Kidney glomerular epithelial cell (primary cell): ENCODE measurements around the gene FAM234B.
"Not testable (repeated sequence)": the region's sequence is repeated elsewhere in the genome, so short reads cannot be mapped to it uniquely, and the experiment has no call there.

ENCODE experiments used
- DNase-seq: peaks from one replicate; lab custom pipeline; 2025; lab: John Stamatoyannopoulos, UW

Gene FAM234B

GRCh38 chr12:13061377-13061776, 17.2 kb downstream of the FAM234B start:
- no peak for DNase-seq

DNA sequence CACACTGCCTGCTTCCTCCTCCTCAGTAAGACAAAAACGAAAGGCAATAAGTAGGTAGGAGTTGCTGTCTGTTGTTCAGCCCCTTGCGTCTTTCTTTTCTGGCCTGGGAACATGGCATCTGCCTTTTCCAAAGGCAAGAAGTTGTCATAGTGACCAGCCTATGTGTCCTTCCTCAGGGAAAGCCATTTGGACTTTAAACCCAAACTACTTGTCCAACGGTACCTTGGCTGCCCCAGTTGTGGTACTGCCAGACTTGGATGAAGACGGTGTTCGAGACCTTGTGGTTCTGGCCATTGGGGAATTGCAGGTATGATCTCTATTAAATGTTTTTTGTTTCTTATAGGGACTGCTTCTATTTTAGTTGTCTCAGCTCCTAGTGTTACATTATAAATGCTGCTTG, 18.5 kb downstream of the FAM234B start:
- DNase-seq: no peak

DNA sequence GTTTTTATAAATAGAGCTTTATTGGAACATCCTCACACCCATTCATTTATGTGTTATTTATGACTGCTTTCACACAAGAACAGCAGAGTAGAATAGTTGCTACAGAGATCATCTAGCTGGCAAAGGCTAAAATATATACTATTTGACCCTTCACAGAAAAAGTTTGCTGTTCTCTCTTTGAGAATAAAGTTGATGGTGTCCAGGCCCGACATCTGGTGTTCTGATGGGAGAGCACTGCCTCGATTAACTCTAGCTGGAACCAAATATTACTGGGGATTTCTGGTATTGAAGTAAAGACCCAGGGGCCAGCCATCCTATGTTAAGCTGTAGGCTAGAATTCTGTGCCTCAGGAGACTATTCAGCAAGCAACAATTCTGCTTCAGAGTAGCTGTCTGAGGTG, 21.8 kb downstream of the FAM234B start:
- no peak for DNase-seq

- DNase-seq: no peak
Measured at GRCh38 chr12:13066459-13066858, 22.3 kb downstream of the FAM234B start.

- DNase-seq: no peak
Measured at GRCh38 chr12:13067322-13067721, 23.1 kb downstream of the FAM234B start.

- DNase-seq: no peak
Measured at GRCh38 chr12:13069380-13069779, 25.2 kb downstream of the FAM234B start.

DNA sequence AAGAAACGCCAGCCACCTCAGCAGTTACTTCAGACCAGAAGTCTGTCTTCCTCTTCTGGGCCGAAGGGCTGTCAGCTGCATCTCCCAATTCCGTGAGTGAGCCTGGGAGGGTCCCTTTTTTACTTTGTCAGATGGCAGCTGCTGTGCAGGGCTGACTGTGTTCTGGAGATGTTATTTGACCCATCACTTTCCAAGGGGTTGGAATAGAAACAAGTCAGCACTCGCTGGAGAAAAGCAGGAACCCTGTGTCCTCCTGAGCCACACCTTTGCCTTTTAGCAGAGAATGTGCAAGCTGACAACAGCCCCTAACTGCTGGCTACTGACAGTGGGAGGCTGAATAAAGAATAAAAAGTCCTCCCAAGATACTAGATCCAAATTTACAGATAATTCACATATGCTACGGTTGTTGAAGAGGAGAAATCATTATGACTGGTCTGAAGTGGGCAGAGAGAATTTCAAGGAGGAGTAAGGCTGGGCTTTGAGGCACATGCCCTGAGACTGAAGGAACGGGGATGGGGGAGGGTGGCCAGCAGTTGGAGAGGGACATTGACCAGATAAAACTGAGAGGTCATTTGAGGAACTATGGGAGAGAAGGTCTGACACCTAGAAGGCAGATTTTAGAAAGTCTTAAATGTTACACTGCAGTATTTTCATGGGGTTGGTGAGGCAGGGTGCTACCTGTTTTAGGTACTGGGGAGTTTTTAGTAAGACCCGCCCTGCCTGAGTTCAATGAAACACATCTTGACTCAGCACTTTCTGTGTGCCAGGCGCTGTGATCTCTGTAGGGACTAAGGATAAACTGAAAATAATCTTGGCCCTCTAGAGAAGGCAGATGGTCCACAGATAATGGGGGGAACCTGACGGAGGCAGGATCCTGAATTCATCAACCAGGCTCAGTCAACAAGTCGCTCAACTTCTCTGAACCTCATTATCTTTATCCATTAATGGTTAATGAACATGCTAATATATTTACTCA, 27.4 kb downstream of the FAM234B start:
- DNase-seq: no peak

- DNase-seq: no peak
Measured at GRCh38 chr12:13073173-13073572, 29.0 kb downstream of the FAM234B start.

GRCh38 chr12:13074396-13075117, 30.4 kb downstream of the FAM234B start:
- DNase-seq: no peak

DNA sequence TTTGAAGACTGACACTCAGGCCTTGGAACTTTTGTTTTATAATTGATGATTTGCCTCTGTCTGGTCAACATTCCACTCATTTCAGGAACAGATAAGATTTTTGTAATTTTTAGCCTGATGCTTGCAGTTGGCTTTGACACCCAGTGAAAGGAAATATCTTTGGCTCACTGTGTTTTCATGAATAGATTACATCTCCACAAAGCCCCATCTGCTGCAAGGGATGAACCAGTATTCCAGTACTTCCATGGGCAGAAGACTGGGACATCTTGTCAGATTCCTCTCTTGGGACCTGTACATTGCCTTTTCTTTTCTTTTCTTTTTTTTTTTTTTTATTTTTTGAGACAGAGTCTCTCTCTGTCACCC, 30.9 kb downstream of the FAM234B start:
- no peak for DNase-seq

DNA sequence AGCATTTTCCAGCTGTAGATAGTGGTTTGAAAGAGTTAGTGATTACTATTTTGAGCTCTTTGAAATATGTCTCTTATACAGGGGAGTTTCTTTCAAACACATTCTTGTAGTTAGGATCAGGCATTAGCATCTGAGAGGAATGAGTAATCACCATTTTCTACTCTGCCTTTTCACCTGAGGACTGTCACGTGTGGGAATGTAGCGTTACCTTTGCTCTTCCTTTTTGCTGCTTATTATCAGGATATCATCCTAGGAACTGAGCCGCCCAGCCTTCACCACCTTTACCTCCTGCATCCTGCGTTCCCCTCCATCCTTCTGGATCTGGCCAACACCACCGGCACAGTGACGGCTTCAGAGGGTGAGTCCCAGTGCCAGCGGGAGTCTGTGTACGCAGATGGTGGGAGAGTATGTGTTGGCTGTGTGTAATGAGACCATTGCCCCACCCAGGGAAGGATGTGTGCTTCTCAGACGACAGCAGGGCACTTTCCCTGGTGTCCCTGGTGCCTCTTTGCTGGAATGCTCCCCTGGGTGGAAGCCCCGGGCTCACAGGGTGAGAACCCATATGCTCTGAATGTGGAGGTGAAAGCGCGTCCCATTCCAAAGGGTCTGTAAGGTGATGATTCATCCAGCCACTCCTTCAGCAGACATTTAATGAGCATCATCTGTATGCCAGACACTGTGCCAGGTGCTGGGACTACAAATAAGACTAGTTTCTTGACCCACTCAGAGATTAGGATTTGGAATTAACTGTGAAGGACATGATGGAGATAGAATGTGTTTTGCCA, 31.8 kb downstream of the FAM234B start:
- DNase-seq: no peak

DNA sequence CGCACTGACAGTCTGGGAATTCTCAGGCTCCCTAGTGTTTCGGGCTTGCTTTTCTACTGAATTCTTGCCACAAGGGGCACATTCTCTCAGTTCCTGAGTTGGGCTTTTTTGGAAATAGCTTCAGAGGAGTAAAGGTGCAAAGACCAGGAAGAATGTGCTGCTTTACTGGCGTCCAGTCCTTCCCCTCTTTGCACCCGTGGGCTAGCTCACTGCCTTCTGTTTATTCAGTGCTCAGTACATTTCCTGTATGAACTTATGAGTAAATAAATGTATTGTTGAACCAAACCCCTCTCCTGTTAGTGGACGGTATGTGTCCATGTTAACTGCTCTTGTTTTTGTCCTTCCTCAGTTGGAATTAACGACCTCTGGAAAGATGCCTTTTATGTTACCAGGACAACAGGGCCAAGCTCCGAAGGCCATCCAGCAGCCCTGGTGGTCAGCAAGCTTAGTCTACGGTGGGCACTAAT, 35.3 kb downstream of the FAM234B start:
- DNase-seq: no peak

GRCh38 chr12:13080266-13080665, 36.1 kb downstream of the FAM234B start:
- no peak for DNase-seq

DNA sequence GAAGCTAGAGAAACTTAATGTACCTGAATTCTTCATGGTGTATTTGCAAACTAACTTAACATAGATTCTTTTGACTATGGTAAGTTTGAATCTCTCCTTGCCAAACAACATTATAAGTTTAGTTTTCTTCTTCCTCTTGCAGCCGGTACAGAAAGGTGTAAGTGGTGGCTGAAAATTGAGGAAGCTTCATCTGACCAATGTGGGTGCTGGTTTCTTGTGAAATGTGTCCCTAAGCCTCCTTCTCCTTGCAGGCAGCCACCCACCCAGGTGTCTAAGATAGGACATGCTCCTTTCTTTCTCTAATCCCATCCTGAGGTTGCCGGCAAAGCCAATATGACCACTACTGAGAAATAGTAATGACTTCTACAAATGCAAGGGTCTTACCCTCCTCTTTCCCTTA, 38.7 kb downstream of the FAM234B start:
- no peak for DNase-seq

- not testable (repeated sequence) for DNase-seq
Measured at GRCh38 chr12:13083638-13084037, 39.5 kb downstream of the FAM234B start.

DNA sequence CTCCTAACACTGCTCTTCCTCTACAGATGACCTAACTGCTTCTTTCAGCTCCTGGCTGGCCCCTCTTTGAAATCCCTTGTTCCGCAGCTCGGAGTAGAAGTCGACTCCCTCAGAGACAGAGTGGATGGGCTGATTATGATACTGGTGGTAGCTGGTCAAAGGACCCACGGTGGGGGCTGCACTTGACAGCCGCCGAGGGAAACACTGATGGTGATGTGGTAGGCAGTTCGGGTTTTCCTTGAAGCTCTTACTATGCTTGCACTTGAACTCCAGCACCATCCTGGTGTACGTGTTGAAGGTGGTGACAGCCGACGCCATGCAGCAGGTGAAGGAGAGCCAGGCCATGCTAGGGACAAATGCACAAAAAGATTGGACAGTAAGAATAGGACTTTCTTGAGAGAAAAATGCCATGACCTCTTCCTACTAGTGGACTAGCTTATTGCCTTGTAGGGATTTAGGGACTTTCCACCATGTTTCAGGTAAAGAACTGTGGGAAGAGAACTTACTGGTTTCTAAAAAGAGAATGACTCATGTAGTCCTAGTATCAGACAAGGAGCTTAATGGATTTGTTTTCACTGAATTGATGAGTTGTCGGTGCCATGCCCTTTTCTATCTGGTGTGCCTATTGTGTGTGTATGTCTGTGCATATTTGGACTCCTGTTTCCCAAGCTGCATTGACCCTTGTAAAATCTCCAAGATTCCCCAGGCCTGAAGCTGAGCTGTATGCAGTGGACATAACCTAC, 40.9 kb downstream of the FAM234B start:
- DNase-seq: no peak

GRCh38 chr12:13085968-13086686, 41.9 kb downstream of the FAM234B start:
- no peak for DNase-seq

DNA sequence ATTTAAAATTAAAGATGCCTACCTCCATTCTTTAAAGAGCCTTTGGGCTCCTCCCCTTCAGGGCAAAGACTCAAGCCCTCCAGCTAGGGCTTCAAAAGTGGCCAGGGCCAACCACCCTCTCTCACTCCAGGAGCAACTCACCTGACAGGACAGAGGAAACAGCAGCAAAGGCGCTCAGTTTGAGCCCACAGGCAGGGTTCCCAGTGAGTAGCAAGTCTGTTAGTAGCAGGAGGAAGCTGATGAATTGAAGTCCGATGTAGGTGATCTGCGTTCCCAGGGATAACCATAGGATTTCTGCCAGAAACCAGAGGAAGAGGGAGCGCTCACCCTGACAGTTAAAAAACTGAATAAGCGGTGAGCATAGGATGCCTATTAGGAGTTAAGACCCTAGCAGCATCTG, 43.6 kb downstream of the FAM234B start:
- DNase-seq: no peak

GRCh38 chr12:13088496-13088895, 44.3 kb downstream of the FAM234B start:
- no peak for DNase-seq

DNA sequence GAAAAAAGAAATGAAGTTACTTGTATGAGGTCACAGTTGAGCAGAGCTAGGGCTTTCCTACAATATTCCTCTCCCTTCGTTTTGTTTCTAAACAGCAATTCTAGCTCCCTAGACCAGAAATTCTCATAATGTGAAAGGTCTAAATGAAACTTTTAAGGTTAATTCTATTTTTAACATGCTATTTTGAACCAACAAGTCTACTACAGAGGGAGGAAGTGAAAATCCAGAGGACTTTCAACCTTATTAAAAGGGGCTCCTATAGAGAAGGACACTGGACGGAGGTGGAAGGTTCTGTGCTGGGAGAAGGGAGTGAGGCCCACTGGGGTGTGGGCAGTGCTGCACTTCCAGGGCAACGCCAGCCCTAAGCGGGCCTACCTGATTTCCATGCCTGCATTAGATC, 45.9 kb downstream of the FAM234B start:
- DNase-seq: no peak

DNA sequence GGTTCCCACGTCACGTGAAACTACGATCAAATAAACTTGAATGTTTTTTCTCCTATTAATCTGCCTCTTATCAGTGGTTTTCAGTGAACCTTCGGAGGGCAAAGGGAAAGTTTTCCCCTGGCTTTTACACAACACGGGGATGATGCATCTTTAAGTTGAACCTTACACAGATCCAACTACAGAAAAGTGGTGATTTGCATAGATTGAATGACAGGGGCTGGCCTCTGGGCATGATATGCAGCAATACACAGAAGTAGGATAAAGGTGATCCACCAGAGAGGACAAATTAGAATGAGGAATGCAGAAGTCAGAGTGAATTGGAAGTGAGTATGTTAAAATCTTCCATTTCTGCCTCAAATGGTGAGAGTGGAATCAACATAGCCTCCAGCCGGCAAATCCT, 47.7 kb downstream of the FAM234B start:
- no peak for DNase-seq
